ENCODE data around the gene DEFB128.

DEFB128 gene

GRCh38 chr20:198225-198624 lies 8.7 kb upstream of the DEFB128 start:
- TF ChIP-seq FOXP2 (optimal IDR thresholded peaks at IDR 0.05; ENCODE audit: borderline replicate concordance, extremely low read depth, extremely low read length, insufficient read depth) (no peak), SIN3A (IDR thresholded peaks at IDR 0.05; ENCODE audit: borderline replicate concordance, insufficient read depth, low read length) (no peak), POLR2AphosphoS5 (IDR thresholded peaks at IDR 0.05; ENCODE audit: low read depth, low read length) (no peak)

DNA sequence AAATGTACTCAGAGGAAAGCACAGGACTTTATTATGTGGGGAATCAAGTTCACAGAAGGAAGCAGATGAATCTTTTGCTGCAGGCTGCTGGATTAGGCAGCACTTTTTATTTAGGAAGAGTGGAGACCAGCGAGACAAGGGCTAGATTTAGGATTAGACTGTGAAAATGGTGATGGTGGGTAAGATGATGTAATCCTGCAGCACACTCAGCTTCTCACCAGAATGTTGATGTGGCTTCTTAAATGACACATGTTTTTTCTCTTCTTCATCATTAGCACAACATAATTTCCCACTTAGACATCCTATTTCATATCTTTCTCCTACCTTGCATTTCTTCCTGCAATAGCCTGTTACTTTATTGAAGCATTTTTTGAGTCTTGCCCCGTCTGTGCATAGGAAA lies 1.8 kb downstream of the DEFB128 start:
- TF ChIP-seq, protein P1, sequence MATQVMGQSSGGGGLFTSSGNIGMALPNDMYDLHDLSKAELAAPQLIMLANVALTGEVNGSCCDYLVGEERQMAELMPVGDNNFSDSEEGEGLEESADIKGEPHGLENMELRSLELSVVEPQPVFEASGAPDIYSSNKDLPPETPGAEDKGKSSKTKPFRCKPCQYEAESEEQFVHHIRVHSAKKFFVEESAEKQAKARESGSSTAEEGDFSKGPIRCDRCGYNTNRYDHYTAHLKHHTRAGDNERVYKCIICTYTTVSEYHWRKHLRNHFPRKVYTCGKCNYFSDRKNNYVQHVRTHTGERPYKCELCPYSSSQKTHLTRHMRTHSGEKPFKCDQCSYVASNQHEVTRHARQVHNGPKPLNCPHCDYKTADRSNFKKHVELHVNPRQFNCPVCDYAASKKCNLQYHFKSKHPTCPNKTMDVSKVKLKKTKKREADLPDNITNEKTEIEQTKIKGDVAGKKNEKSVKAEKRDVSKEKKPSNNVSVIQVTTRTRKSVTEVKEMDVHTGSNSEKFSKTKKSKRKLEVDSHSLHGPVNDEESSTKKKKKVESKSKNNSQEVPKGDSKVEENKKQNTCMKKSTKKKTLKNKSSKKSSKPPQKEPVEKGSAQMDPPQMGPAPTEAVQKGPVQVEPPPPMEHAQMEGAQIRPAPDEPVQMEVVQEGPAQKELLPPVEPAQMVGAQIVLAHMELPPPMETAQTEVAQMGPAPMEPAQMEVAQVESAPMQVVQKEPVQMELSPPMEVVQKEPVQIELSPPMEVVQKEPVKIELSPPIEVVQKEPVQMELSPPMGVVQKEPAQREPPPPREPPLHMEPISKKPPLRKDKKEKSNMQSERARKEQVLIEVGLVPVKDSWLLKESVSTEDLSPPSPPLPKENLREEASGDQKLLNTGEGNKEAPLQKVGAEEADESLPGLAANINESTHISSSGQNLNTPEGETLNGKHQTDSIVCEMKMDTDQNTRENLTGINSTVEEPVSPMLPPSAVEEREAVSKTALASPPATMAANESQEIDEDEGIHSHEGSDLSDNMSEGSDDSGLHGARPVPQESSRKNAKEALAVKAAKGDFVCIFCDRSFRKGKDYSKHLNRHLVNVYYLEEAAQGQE (IDR thresholded peaks at IDR 0.05; ENCODE audit: insufficient read depth in 1 of 2, low read depth in 2 of 2, low read length in 2 of 2) = no peak
- TF ChIP-seq TAF1 (IDR thresholded peaks at IDR 0.05; ENCODE audit: borderline replicate concordance, insufficient read depth, low read length) (no peak), SIN3A (IDR thresholded peaks at IDR 0.05; ENCODE audit: borderline replicate concordance, insufficient read depth, low read length) (no peak), FOXP2 (optimal IDR thresholded peaks at IDR 0.05; ENCODE audit: borderline replicate concordance, extremely low read depth, extremely low read length, insufficient read depth) (no peak), POLR2AphosphoS5 (IDR thresholded peaks at IDR 0.05; ENCODE audit: low read depth, low read length) (no peak)

DNA sequence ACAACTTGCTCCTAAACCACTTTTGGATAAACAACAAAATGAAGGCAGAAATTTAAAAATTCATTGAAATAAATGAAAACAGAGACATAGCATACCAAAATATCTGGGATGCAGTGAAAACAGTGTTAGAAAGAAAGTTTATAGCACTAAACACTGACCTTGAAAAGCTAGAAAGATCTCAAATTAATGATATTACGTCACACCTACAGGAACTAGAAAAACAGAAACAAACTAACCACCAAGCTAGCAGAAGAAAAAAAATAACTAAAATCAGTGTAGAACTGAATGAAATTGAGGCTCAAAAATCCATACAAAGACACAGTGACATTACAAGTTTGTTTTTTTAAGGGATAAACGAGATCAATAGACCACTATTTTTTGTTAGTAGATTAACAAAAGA lies 5.2 kb downstream of the DEFB128 start:
- no peak for TF ChIP-seq SIN3A (IDR thresholded peaks at IDR 0.05; ENCODE audit: borderline replicate concordance, insufficient read depth, low read length)
- no peak for TF ChIP-seq FOXP2 (optimal IDR thresholded peaks at IDR 0.05; ENCODE audit: borderline replicate concordance, extremely low read depth, extremely low read length, insufficient read depth)

GRCh38 chr20:168876-169275 lies 20.6 kb downstream of the DEFB128 start:
- no peak for TF ChIP-seq POLR2AphosphoS5 (IDR thresholded peaks at IDR 0.05; ENCODE audit: low read depth, low read length)
- no peak for TF ChIP-seq FOXP2 (optimal IDR thresholded peaks at IDR 0.05; ENCODE audit: borderline replicate concordance, extremely low read depth, extremely low read length, insufficient read depth)
- no peak for TF ChIP-seq SIN3A (IDR thresholded peaks at IDR 0.05; ENCODE audit: borderline replicate concordance, insufficient read depth, low read length)
- TF ChIP-seq, protein P1 (IDR thresholded peaks at IDR 0.05; ENCODE audit: insufficient read depth in 1 of 2, low read depth in 2 of 2, low read length in 2 of 2) = no peak

- no peak for TF ChIP-seq TAF1 (IDR thresholded peaks at IDR 0.05; ENCODE audit: borderline replicate concordance, insufficient read depth, low read length)
- TF ChIP-seq, protein P1 (IDR thresholded peaks at IDR 0.05; ENCODE audit: insufficient read depth in 1 of 2, low read depth in 2 of 2, low read length in 2 of 2) = no peak
- TF ChIP-seq POLR2AphosphoS5 (IDR thresholded peaks at IDR 0.05; ENCODE audit: low read depth, low read length) = no peak
- TF ChIP-seq FOXP2 (optimal IDR thresholded peaks at IDR 0.05; ENCODE audit: borderline replicate concordance, extremely low read depth, extremely low read length, insufficient read depth) = no peak
- no peak for TF ChIP-seq SIN3A (IDR thresholded peaks at IDR 0.05; ENCODE audit: borderline replicate concordance, insufficient read depth, low read length)
Observed at GRCh38 chr20:164618-165017, 24.9 kb downstream of the DEFB128 start.

- TF ChIP-seq FOXP2 (optimal IDR thresholded peaks at IDR 0.05; ENCODE audit: borderline replicate concordance, extremely low read depth, extremely low read length, insufficient read depth) (no peak), POLR2AphosphoS5 (IDR thresholded peaks at IDR 0.05; ENCODE audit: low read depth, low read length) (no peak), TAF1 (IDR thresholded peaks at IDR 0.05; ENCODE audit: borderline replicate concordance, insufficient read depth, low read length) (no peak), SIN3A (IDR thresholded peaks at IDR 0.05; ENCODE audit: borderline replicate concordance, insufficient read depth, low read length) (no peak)
- TF ChIP-seq, protein P1 (IDR thresholded peaks at IDR 0.05; ENCODE audit: insufficient read depth in 1 of 2, low read depth in 2 of 2, low read length in 2 of 2) = no peak
Observed at GRCh38 chr20:157154-157553, 32.4 kb downstream of the DEFB128 start, which contains the start of gene DEFB127. Gene DEFB127 (plus strand): TSS chr20:157454. CDS start chr20:157545, 91 bp downstream.

Data from PFSK-1 (cell line).